GM21390 (cell line): ENCODE data around the gene ATG2A.

ENCODE experiments used
- ATAC-seq: cut with Tn5 transposase; IDR thresholded peaks from one replicate; pipeline ENCODE4 v1.9.1; 2021; ENCODE audit not compliant: unreplicated experiment

ATG2A gene

GRCh38 chr11:64872790-64873488 is 44.1 kb downstream of the ATG2A start:
- no peak for ATAC-seq

- ATAC-seq: no peak
Observed at GRCh38 chr11:64871492-64871891, 45.5 kb downstream of the ATG2A start.

GRCh38 chr11:64870893-64871466 is 46.0 kb downstream of the ATG2A start:
- no peak for ATAC-seq

DNA sequence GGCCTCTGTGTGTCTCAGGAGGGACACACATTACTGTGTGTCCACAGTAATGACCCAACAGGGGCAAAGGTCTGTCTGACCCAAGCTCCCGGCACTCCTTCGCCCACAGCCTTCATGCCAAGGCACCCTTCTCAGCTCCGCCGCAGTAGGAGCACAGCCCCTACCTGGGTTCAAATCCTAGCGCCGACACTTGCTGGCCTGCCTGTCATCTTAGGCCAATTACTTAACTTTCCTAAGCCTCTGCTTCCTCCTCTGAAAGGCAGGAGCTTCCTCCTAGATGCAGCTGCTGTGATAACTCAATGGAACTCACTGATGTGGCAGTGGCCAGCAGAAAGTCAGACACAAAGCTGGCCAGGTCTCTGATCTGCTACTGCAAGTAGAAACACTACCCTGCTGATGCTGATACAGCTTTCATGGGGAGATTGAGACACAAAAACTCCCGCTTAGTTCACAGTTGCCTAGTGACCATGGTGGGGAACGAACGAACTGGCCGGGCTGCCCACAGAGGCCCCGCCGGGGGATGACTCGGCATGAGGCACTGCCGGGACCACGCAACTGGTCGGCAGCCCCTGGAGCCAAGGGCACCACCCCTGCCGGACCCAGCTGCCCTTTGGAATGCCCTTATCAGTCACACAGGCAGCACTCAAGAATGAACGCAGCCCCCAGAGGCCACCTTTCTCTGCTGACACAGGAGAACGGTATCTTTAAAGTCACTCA is 46.7 kb downstream of the ATG2A start:
- no peak for ATAC-seq

DNA sequence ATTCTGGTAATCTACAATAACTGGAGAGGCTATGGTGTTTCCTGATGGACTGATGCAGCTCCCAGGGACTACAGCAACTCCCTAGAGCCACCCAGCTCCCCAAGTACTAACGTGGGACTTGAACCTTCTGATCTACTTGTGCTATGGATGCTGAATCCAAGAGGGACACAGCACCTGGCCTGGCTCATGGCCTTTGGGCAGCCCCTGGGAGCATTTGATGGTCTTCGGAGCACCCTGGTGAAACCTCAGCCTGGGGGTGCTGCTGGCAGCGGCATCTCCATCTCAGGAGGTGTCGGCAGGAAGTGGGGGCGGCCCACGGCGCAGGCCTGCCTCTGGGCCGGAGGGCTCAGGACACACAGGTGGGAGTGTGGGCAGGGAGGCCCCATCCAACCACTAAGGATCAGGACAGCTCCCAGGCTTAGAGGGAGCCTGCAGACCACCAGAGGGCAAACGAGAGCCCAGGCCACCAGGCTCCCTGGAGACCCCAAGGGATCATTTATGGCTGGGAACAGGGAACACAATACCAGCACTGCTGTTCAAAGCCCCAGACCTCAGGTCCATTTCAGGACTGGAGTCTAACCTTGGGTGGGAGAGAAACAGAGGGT is 47.3 kb downstream of the ATG2A start:
- no peak for ATAC-seq

DNA sequence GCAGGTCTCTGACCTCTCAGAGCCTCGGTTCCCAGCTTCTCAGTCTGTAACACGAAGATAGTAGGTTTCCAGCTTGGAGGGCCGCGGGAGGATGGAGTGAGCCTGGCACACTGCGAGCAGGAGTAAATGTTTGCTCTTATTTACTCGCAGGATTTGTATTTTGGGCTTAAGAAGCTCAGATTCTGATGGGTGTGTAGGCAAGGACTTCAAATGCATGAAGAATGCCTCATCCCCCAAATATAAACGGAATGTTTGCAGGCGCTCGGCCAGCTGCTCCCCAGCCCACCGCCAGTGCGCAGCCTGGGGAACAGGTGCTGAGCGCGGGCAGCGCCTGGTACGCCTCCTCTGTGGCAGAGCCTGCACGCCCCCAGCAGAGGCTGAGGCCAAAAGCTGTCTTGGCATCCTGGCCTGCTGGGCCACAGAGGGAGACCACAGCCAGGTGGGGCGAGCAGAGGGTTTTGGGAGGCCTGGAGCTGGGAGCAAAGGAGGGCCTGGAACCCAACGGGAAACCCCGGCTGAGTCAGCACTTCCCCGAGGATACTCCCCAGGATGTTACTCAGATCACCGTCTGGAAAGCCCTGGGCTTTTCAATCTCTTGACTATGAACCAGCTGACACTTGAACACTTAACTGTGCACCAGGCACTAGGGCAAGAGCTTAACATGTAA is 48.0 kb downstream of the ATG2A start:
- ATAC-seq: no peak

DNA sequence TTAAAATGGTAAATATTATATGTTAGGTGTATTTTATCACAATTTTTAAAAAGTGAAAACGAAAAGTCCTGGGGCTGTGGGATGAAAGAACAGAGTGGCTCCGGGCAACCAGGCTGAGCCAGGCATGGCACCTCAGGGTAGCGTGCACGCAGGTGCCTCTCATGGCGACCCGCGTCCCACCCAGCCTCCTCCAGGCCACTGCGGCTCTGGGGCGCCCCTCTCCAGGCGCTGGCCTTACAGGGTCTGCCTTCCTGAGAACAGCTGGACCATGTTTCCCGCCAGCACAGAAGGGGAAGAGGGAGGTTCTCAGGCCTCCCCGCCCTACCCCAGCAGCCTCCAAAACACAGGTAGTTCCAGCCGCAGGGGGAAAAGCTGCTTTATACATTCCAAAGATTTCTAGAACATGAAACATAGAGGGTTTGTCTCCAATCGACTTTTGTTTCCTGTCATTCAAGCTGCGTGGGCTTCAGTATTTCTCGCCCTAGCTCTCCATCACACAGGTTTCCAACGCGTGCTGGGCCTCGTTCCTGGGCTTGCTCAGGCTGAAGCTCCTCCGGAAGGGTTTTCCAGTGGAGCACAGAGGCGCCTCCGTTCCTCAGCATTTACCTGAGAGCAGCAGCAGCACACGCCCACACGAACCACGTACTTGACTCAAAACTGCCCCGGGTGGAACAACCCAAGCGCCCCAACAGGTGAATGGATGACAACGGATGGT is 49.1 kb downstream of the ATG2A start:
- no peak for ATAC-seq

GRCh38 chr11:64866173-64866491 is 50.9 kb downstream of the ATG2A start:
- no peak for ATAC-seq

GRCh38 chr11:64865286-64866172 is 51.5 kb downstream of the ATG2A start:
- no peak for ATAC-seq

DNA sequence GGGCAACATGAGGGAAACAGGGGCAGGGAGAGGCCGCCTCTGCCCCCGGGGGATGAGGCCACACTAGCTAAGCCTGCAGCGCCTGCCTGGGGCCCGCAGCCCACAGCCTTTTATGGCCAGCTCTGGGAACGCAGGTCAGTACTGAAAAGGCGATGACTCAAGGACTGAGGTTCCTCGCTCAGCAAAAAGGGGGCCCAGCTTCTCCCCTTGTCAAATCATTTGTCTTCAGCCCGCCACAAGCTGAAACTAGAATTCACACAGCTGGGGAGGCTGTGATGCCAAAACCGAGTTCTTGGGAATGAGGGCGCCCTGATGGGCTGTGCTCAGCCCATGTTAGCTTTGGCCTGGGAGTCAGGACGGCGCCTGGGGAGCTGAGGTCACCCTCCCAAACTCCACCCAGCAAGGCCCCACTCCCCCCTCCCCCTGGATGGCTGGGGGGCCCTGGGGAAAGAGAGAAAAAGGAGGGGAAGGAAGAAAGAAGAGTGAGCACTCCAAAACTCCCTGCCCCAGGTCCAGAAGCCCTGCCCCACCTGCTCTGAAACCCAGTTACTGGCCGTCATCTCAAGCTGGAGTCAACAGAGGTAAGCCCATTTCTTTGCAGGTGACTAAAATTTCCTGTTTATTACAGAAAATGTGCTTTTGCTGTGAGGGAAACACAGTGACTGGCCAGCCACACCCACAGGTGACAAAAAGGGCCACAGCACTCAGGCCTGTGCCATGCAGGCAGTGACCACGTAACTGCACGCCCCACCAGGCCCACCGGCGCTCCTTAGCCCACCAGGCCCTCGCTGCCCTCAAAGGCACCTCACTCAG is 52.3 kb downstream of the ATG2A start:
- no peak for ATAC-seq

- no peak for ATAC-seq
Observed at GRCh38 chr11:64864135-64864472, 52.9 kb downstream of the ATG2A start.

DNA sequence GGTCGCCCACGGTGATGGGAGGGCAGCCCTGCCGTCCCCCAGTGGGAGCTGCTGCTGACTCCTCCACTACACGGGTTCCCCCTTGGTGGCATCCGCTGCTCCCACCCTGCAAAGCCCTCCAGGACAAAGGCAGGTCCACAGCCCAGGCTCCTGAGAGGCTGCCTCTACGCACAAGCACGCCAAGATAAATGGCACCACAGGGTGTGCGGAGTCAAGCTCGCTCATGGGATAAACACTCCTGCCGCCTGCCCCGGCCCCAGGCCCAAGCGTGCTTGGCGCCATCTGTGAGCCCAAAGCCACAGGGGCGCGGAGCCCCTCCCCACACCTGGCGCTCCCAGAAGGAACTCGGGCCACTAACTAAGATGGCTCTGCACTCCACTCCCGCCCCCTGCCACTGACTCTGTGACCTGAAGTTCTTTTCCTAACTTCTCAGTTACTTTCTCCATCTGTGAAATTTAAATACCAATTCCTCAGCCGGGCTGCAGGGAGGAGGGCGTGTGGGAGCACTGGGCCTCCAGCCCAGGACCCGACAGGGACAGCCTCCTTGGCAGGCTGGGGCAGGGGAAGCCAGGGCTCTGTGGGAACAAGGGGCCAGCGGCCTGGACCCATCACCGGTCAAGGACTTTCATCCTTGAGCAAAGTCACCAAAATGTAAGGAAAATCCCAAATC is 53.5 kb downstream of the ATG2A start:
- ATAC-seq: no peak

DNA sequence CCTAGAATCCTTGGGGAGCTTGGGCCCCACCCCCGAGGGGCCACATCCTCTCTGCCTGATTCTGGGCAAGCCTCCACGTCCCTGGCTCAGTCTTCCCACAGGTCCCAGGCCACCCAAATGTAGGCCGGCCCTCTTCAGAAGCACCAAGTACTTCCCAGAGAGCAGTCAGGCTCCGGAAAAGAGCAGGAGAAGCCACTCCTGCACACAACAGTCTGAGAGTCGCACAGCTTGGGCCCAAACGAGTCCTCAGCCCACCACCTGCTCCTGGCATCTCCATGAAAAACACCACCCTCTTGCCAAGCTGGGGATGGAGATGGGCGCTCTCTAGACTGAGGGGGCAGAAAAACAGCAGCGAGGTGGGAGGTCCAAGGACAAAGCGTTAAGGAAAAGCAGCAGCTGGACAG is 54.0 kb downstream of the ATG2A start:
- no peak for ATAC-seq

DNA sequence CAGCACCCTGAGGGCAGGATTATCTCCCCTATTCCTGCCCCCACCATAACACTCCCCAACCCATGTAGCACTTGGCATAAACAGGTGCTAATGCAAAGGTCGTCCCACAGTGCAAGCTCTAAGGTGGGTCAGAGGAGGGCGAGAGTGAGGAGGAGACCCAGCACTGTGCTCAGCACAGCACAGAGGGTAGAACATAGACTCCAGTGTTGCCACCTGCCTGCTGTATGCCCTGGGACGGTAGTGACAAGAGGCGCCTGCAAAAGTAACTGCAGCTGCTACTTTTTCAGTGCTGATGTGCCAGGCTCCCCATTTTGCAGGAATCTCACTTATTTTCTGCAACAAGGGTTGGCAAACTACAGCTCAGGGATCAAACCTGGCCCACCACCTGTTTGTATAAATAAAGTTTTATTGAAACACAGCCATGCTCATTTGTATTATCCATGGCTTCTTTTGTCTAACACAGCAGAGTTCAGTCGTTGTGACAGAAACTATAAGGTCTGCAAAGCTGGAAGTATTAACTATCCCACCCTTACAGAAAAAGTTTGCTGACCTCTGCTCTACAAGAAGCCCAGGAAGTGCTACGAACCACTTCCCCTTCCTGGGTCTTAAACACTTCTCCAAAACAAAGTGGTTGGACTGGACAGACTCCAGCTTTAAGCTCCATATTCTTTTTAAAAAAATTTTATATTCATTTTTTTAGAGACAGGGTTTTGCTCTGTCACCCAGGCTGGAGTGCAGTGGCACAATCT is 55.6 kb downstream of the ATG2A start:
- no peak for ATAC-seq

DNA sequence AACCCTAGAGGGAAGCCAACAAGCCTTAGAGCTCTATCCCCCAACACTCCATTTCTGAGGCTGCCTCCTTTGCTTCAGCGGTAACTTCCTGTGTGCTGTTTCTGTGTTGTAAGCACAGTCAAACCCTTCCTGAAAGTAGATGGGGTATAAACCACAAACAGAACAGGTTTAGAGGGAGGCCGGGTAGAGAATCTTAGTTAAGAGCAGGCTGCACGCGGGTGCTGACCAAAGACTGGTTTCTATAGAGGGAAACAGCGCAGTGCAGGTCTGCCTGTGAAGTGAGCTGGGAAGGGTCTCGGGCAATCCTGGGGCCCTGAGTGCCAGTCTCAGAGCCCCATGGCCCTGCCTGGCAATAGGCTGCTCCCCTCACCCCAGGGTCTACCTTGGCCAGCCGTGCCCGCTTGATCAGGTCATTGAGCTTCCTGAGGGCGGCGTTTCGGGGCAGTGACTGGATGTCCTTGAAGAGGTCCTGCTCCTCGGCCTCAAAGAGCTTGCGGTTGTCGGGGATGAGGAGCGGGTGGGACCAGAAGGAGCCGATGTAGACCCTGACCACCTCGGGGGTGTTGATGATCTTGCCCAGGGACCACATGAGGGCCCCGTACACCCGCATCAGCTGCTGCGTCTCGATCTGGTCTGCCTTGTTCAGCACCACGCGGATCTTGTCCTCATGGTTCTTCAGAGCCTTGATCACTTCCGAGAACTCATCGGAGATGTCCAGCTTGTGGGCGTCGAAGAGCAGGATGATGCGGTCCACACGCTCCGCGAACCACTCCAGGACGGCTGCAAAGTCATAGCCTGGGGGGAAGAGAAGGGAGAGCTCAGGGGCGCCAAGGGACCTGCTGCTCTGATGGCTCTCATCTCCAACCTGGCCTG is 57.2 kb downstream of the ATG2A start:
- ATAC-seq: peak; percentile 62

DNA sequence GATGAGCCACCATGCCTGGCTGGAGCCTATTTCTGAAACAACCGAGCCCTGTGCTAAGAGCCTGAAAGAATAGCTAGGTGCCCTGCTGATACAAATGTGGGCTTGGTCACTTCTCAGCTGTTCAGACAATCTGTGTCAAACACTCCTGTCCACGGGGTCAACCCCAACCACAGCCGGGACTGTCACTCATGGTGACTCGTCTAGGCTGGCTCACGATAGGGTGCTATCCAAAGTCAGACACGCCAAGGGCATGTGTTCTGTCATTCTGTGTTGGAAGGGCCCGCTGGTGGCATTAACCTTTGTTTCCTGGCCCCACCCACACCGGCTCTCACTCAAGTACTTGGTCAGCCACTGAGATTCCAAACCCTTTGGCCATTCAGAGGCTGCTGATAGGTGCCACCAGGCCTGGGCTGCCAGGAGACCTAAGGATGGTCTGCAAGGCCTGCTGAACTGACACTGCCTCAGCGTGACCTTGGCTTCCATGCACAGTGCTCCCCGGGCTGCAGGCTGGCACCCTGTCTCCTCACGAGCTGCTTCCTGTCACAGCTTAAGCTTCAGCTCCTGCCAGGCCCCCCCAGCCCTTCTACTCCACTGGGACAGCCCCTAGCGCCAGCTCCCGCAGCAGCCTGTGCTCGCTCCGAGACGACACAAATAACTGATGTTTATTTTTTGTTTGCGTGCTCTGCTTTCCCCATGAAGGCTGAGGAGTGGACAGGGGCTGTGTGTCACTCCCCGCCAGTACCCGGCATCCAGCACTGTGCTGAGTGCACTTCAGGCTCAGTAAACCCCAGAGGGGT is 58.3 kb downstream of the ATG2A start:
- ATAC-seq: no peak
